ENCODE measurements around the gene CRK. TPM values are rescaled to one million over a fixed set of nuclear protein-coding genes. Genes with fewer than 3 reads are reported as not detected.

Gene CRK
- total RNA-seq, 1 donor from 2014 or later, result 83.5 TPM

GRCh38 chr17:1423456-1424135 is 32.4 kb downstream of the CRK start:
- H3K79me2 ChIP-seq (ENCODE audit: insufficient read depth, low read length), result peaks cover 61% of the 10 kb centered on the region
- H3K36me3 ChIP-seq (ENCODE audit: insufficient read depth, low read length), result peaks cover 12% of the 10 kb centered on the region
- no peaks in the 10 kb centered on the region for H3K27me3 Mint-ChIP-seq (ENCODE audit: low read depth, unreplicated experiment)
- peaks cover 22% of the 10 kb centered on the region for H3K4me1 ChIP-seq (ENCODE audit: insufficient read depth, low read length)
- peaks cover 74% of the 10 kb centered on the region for H4K20me1 ChIP-seq (ENCODE audit: insufficient read depth, low read length)
- peak overlapping the region; percentile 72 for H3K4me2 ChIP-seq (ENCODE audit: low read length)
- no peak overlapping the region for H2AFZ ChIP-seq (ENCODE audit: low read depth, low read length)
- peak overlapping the region; percentile 66 for H3K9ac ChIP-seq (ENCODE audit: low read length)
- peaks cover 14% of the 10 kb centered on the region for H3K36me3 Mint-ChIP-seq (ENCODE audit: low read depth, unreplicated experiment)
- no peaks in the 10 kb centered on the region for H3K27me3 ChIP-seq (ENCODE audit: insufficient read depth, low read length)
- TF ChIP-seq CTCF (IDR thresholded peaks at IDR 0.05; ENCODE audit: insufficient read depth, low read depth, low read length) (no peak), EZH2 (IDR thresholded peaks at IDR 0.05; ENCODE audit: insufficient read depth, low read length) (no peak)
- H3K9me3 ChIP-seq (ENCODE audit: insufficient read depth, low read depth, low read length), result no peaks in the 10 kb centered on the region
- H3K27ac Mint-ChIP-seq (ENCODE audit: unreplicated experiment), result peak overlapping the region; percentile 49
- H3K4me3 ChIP-seq (ENCODE audit: insufficient read depth, low read depth, low read length), result peak overlapping the region; percentile 12
- DNase-seq (ENCODE audit: low read depth) (no peak), FAIRE-seq (no peak)
- H3K9me3 Mint-ChIP-seq (ENCODE audit: unreplicated experiment), result no peaks in the 10 kb centered on the region
- H3K4me3 Mint-ChIP-seq (ENCODE audit: unreplicated experiment), result no peak overlapping the region
- H3K27ac ChIP-seq (ENCODE audit: low read depth, low read length), result peak overlapping the region; percentile 87
- H3K4me1 Mint-ChIP-seq (ENCODE audit: low read depth, unreplicated experiment), result peaks cover 21% of the 10 kb centered on the region

GRCh38 chr17:1422885-1423284 is 33.1 kb downstream of the CRK start:
- H3K36me3 Mint-ChIP-seq (ENCODE audit: low read depth, unreplicated experiment), result peaks cover 14% of the 10 kb centered on the region

More at GRCh38 chr17:1422885-1423284, 33.1 kb downstream of the CRK start:
- Histone ChIP-seq H3K27ac (ENCODE audit: low read depth, low read length) (peak overlapping the region; percentile 87), H3K79me2 (ENCODE audit: insufficient read depth, low read length) (peaks cover 55% of the 10 kb centered on the region), H3K9me3 (ENCODE audit: insufficient read depth, low read depth, low read length) (no peaks in the 10 kb centered on the region), H3K4me3 (ENCODE audit: insufficient read depth, low read depth, low read length) (peak overlapping the region; percentile 24), H3K36me3 (ENCODE audit: insufficient read depth, low read length) (peaks cover 12% of the 10 kb centered on the region), H3K4me2 (ENCODE audit: low read length) (peak overlapping the region; percentile 72), H3K4me1 (ENCODE audit: insufficient read depth, low read length) (peaks cover 22% of the 10 kb centered on the region), H3K27me3 (ENCODE audit: insufficient read depth, low read length) (no peaks in the 10 kb centered on the region), H2AFZ (ENCODE audit: low read depth, low read length) (no peak overlapping the region), H3K9ac (ENCODE audit: low read length) (peak overlapping the region; percentile 66), H4K20me1 (ENCODE audit: insufficient read depth, low read length) (peaks cover 77% of the 10 kb centered on the region)
- H3K27ac Mint-ChIP-seq (ENCODE audit: unreplicated experiment), result peak overlapping the region; percentile 49
- no peak overlapping the region for H3K4me3 Mint-ChIP-seq (ENCODE audit: unreplicated experiment)
- peak; percentile 96 for DNase-seq (ENCODE audit: low read depth)
- TF ChIP-seq CTCF (IDR thresholded peaks at IDR 0.05; ENCODE audit: insufficient read depth, low read depth, low read length) (no peak), EZH2 (IDR thresholded peaks at IDR 0.05; ENCODE audit: insufficient read depth, low read length) (no peak)
- no peaks in the 10 kb centered on the region for H3K9me3 Mint-ChIP-seq (ENCODE audit: unreplicated experiment)
- H3K4me1 Mint-ChIP-seq (ENCODE audit: low read depth, unreplicated experiment), result peaks cover 21% of the 10 kb centered on the region
- peak; percentile 100 for FAIRE-seq
- H3K27me3 Mint-ChIP-seq (ENCODE audit: low read depth, unreplicated experiment), result no peaks in the 10 kb centered on the region

Measured in astrocyte (in vitro differentiated cells and primary cell).